HepG2 (cell line): ENCODE measurements around the gene APCDD1L. TPM values are rescaled to one million over a fixed set of nuclear protein-coding genes. Genes with fewer than 3 reads are reported as not detected.

Experiments
- ATAC-seq: fragments of 200-7000 bp; cut with Tn5 transposase; 3 replicates; pipeline ENCODE4 v1.9.1; 2020; ENCODE audit warnings: mild to moderate bottlenecking, moderate library complexity
- BruUV-seq: library from RNA; stranded (reverse); fragments of 400-500 nt; replicated peaks from 2 replicates; lab custom pipeline; 2021; lab: Mats Ljungman, UMichigan
- CTCF ChIA-PET: fragments of 300-600 bp; formaldehyde crosslinking; extraction: SDS; loops from one replicate; lab custom pipeline; 2021; ENCODE audit warnings: low total read pairs, inconsistent platforms, low intra/inter-chr PET ratio; lab: Yijun Ruan, JAX
- POLR2A ChIA-PET: fragments of 350-600 bp; sonication (Branson Sonifier 250); formaldehyde crosslinking; loops from one replicate; lab custom pipeline; 2020; ENCODE audit warnings: antibody characterized with exemption, inconsistent platforms; lab: Yijun Ruan, JAX
- DNase-seq: peaks from one replicate; pipeline ENCODE4 v3.0.0-alpha.2; 2015; ENCODE audit warnings: low spot score
- FAIRE-seq: peaks from 3 replicates; lab custom pipeline; 2011; peaks lifted over from hg19 to GRCh38; lab: Jason Lieb, UNC
- H2AFZ ChIP-seq: one replicate; pipeline ENCODE4 v1.6.1; 2011; ENCODE audit warnings: low read length, inconsistent platforms
- H3K27ac ChIP-seq: fragments of 300-600 bp; 3 replicates; pipeline ENCODE4 v1.8.0; 2011; ENCODE audit warnings: mixed run types, mild to moderate bottlenecking, mixed read lengths, low read length, inconsistent platforms; ENCODE audit not compliant: insufficient read depth; ENCODE audit errors: extremely low read length
- H3K27me3 ChIP-seq, 2 experiments: fragments of 200-600 bp in 1 of 2; 2 replicates in 1 of 2; 3 replicates in 1 of 2; pipeline versions ENCODE4 v1.6.0 to v1.8.0; 2011; ENCODE audit warnings: low read length in 2 of 2, mild to moderate bottlenecking in 2 of 2, moderate library complexity in 2 of 2, inconsistent platforms in 1 of 2; ENCODE audit not compliant: insufficient read depth in 2 of 2, control insufficient read depth in 1 of 2
- H3K36me3 ChIP-seq, 2 experiments: fragments of 200-600 bp in 1 of 2; replicated peaks in 1 of 2; 2 replicates in 1 of 2; 3 replicates in 1 of 2; pipeline versions ENCODE4 v1.5.1 to v1.8.0; 2011; ENCODE audit warnings: low read length in 2 of 2, inconsistent platforms in 1 of 2; ENCODE audit not compliant: insufficient read depth in 2 of 2, control insufficient read depth in 1 of 2
- H3K4me1 ChIP-seq: 2 replicates; pipeline ENCODE4 v1.5.1; 2012; ENCODE audit warnings: low read length, inconsistent platforms; ENCODE audit not compliant: insufficient read depth
- H3K4me2 ChIP-seq: 2 replicates; pipeline ENCODE4 v1.6.0; 2011; ENCODE audit warnings: low read depth, low read length, inconsistent platforms
- H3K4me3 ChIP-seq, 3 experiments: fragments of 200-600 bp in 1 of 3; sonication (generic), shearing (Covaris generic) in 1 of 3; replicated peaks in 1 of 3; 2 replicates each; pipeline ENCODE4 v1.5.1; 2011 to 2016; ENCODE audit warnings: low read length in 3 of 3, inconsistent platforms in 2 of 3, low read depth in 2 of 3, mild to moderate bottlenecking in 2 of 3, control low read depth in 1 of 3, mixed read lengths in 1 of 3; ENCODE audit not compliant: insufficient read depth in 1 of 3
- H3K79me2 ChIP-seq: one replicate; pipeline ENCODE4 v1.6.1; 2011; ENCODE audit warnings: low read length, inconsistent platforms; ENCODE audit not compliant: insufficient read depth
- H3K9ac ChIP-seq: 2 replicates; pipeline ENCODE4 v1.6.0; 2011; ENCODE audit warnings: mild to moderate bottlenecking, low read depth, low read length, inconsistent platforms; ENCODE audit not compliant: insufficient read depth
- H3K9me3 ChIP-seq: 2 replicates; pipeline ENCODE4 v1.5.1; 2012; ENCODE audit warnings: mild to moderate bottlenecking, low read length
- H4K20me1 ChIP-seq: 2 replicates; pipeline ENCODE4 v1.6.0; 2011; ENCODE audit warnings: inconsistent platforms, mild to moderate bottlenecking, low read length, moderate library complexity; ENCODE audit not compliant: insufficient read depth
- CREB1 ChIP-seq, 2 experiments: fragments of 450-650 bp in 1 of 2; IDR thresholded peaks; 2 replicates each; pipeline ENCODE4 v1.6.1; 2016 to 2017; ENCODE audit warnings: control low read depth in 1 of 2, mild to moderate bottlenecking in 1 of 2, missing compliant biosample characterization in 1 of 2, missing genetic modification characterization in 1 of 2
- MYC ChIP-seq: sonication (generic); formaldehyde crosslinking; IDR thresholded peaks from 2 replicates; pipeline ENCODE4 v1.9.0; 2021; ENCODE audit warnings: missing genetic modification reagents, borderline replicate concordance
- POGZ ChIP-seq: sonication (generic); formaldehyde crosslinking; IDR thresholded peaks from 2 replicates; pipeline ENCODE4 v1.4.0; 2020; ENCODE audit warnings: mild to moderate bottlenecking, missing genetic modification reagents
- TEAD2 ChIP-seq: sonication (generic); formaldehyde crosslinking; IDR thresholded peaks from 2 replicates; pipeline ENCODE4 v1.9.0; 2021; ENCODE audit warnings: missing genetic modification reagents
- ZNF629 ChIP-seq: sonication (generic); formaldehyde crosslinking; conservative IDR thresholded peaks from 2 replicates; pipeline ENCODE4 v1.5.0; 2020; ENCODE audit warnings: missing genetic modification reagents
- WGBS: methylation state at CpG from one replicate; pipeline ENCODE4 v1.1.6; 2017; ENCODE audit warnings: low lambda C conversion rate; 5-methylcytosine and 5-hydroxymethylcytosine counted together
- in situ Hi-C: cut with HindIII; loops from 2 replicates; pipeline ENCODE4 v1.10.0; 2017; ENCODE audit warnings: low pct_unique_long_range_greater_than_20kb; ENCODE audit not compliant: extremely low pct_ligation_motif_present
- intact Hi-C: fragments of 100-400 bp; cut with micrococcal nuclease; formaldehyde crosslinking; loops from one replicate; pipeline ENCODE4 v1.10.0; 2022; ENCODE audit not compliant: unreplicated experiment
- polyA plus RNA-seq, 8 experiments: library from polyadenylated mRNA; depleted of rRNA in 3 of 8; stranded (reverse) in 7 of 8; unstranded in 1 of 8; fragments of >200 nt; fragmentation: Illumina TruSeq in 4 of 8; extraction: Trizol in 4 of 8; gene quantifications; 2 replicates each; pipeline versions ENCODE4 v1.2.1 to v1.2.3, GENCODE V29; 2011 to 2016; ENCODE audit warnings: low read depth in 4 of 8, missing spikeins in 1 of 8, mixed read lengths in 1 of 8; ENCODE audit not compliant: insufficient read depth in 1 of 8
- total RNA-seq, 5 experiments: library from RNA; depleted of rRNA; stranded (reverse); fragments of >200 nt; fragmentation: Illumina TruSeq; extraction: Trizol; gene quantifications; 2 replicates each; pipeline ENCODE4 v1.2.3, GENCODE V29; 2016; ENCODE audit warnings: low read depth in 1 of 5
- TF ChIP-seq, protein P1 (sequence below): sonication (generic); formaldehyde crosslinking; IDR thresholded peaks from 2 replicates; pipeline ENCODE4 v1.4.0; 2020; ENCODE audit warnings: mild to moderate bottlenecking, missing genetic modification reagents, borderline replicate concordance
- TF ChIP-seq, protein P2 (sequence below): fragments of 450-650 bp; IDR thresholded peaks from 2 replicates; pipeline ENCODE4 v1.6.1; 2016
- TF ChIP-seq, protein P3 (sequence below): sonication (generic); formaldehyde crosslinking; IDR thresholded peaks from 2 replicates; pipeline ENCODE4 v1.9.0; 2022; ENCODE audit warnings: missing genetic modification reagents, mild to moderate bottlenecking, borderline replicate concordance

Gene APCDD1L
- total and polyA plus RNA-seq, 2 of the 13 experiments (the other 11 are each of a cell fraction or from before 2014, with no cell fraction given) = not detected

DNA sequence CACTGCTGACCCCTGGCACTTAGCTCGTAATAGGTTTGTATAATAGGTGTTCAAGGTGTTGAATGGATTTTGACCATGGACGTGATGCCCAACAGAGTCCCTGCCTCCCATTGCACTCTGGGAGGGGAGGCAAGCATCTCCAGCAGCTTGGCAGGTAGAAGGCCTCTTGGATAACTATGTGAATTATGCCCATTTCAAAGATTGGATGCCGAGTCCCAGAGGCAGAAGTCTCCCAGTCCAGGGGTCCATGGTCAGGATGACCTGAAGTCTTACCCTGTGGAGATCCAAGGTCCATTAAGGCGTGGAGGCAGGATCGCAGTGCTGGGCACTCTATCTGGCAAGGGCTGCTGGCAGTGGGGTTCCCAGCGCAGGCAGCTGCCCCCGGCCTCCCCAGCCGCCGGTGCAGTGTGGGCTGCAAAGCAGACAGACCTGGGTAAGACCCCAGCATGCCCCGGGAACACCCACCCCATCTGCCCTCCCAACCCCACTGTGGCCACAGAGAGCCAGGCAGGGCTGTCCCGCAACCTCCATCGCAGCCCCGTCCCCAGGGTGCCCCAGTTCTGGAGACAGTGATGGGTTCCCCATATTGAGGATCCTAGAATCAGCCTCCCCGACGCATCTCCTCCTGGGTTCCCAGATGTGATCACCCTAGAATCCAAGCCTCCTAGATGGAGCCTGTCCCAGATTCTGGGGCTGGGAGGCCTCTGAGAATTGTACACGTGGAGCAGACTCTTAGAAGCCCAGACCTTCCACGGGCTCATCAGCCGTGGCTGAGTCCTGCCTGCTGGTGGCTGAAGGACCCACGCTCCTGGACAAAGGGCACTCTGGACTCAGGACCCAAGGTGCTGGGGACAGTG is 44.6 kb downstream of the APCDD1L start:
- Histone ChIP-seq H3K4me3 (no peak overlapping the region), H3K36me3 (no peaks in the 10 kb centered on the region), H3K9ac (no peak overlapping the region), H4K20me1 (no peaks in the 10 kb centered on the region; the same call in 1 of the 2 replicates), H3K4me2 (no peak overlapping the region), H3K79me2 (no peaks in the 10 kb centered on the region), H3K9me3 (no peaks in the 10 kb centered on the region), H3K27me3 (peaks cover 0 to 29% of the 10 kb centered on the region in 2 experiments; a peak in 4 of 5 replicates), H3K4me1 (no peaks in the 10 kb centered on the region), H3K27ac (no peak overlapping the region), H2AFZ (no peak overlapping the region)
- ChIA-PET CTCF (no interaction called here), POLR2A (no interaction called here)
- in situ Hi-C loops = no loop called here
- 49% methylated on average over 18 of the region's 19 CpGs for WGBS
- BruUV-seq = no TSS peak
- FAIRE-seq = no peak
- no peak for DNase-seq
- intact Hi-C loops = no loop called here
- peak; percentile 53 for TF ChIP-seq ZNF629
- 0 out of 2 replicates have a peak, but pooled peaks have one; percentile 32 for TF ChIP-seq MYC
- no peak for TF ChIP-seq CREB1 (IDR thresholded peaks at IDR 0.05)
- TF ChIP-seq CREB1 (CRISPR knock-in tag; IDR thresholded peaks at IDR 0.05) = no peak
- TF ChIP-seq, protein P1, sequence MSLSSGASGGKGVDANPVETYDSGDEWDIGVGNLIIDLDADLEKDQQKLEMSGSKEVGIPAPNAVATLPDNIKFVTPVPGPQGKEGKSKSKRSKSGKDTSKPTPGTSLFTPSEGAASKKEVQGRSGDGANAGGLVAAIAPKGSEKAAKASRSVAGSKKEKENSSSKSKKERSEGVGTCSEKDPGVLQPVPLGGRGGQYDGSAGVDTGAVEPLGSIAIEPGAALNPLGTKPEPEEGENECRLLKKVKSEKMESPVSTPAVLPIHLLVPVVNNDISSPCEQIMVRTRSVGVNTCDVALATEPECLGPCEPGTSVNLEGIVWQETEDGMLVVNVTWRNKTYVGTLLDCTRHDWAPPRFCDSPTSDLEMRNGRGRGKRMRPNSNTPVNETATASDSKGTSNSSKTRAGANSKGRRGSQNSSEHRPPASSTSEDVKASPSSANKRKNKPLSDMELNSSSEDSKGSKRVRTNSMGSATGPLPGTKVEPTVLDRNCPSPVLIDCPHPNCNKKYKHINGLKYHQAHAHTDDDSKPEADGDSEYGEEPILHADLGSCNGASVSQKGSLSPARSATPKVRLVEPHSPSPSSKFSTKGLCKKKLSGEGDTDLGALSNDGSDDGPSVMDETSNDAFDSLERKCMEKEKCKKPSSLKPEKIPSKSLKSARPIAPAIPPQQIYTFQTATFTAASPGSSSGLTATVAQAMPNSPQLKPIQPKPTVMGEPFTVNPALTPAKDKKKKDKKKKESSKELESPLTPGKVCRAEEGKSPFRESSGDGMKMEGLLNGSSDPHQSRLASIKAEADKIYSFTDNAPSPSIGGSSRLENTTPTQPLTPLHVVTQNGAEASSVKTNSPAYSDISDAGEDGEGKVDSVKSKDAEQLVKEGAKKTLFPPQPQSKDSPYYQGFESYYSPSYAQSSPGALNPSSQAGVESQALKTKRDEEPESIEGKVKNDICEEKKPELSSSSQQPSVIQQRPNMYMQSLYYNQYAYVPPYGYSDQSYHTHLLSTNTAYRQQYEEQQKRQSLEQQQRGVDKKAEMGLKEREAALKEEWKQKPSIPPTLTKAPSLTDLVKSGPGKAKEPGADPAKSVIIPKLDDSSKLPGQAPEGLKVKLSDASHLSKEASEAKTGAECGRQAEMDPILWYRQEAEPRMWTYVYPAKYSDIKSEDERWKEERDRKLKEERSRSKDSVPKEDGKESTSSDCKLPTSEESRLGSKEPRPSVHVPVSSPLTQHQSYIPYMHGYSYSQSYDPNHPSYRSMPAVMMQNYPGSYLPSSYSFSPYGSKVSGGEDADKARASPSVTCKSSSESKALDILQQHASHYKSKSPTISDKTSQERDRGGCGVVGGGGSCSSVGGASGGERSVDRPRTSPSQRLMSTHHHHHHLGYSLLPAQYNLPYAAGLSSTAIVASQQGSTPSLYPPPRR (CRISPR knock-in tag) = no peak
- TF ChIP-seq, protein P2, sequence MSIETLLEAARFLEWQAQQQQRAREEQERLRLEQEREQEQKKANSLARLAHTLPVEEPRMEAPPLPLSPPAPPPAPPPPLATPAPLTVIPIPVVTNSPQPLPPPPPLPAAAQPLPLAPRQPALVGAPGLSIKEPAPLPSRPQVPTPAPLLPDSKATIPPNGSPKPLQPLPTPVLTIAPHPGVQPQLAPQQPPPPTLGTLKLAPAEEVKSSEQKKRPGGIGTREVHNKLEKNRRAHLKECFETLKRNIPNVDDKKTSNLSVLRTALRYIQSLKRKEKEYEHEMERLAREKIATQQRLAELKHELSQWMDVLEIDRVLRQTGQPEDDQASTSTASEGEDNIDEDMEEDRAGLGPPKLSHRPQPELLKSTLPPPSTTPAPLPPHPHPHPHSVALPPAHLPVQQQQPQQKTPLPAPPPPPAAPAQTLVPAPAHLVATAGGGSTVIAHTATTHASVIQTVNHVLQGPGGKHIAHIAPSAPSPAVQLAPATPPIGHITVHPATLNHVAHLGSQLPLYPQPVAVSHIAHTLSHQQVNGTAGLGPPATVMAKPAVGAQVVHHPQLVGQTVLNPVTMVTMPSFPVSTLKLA = no peak
- TF ChIP-seq POGZ (CRISPR knock-in tag) = no peak
- TF ChIP-seq, protein P3, sequence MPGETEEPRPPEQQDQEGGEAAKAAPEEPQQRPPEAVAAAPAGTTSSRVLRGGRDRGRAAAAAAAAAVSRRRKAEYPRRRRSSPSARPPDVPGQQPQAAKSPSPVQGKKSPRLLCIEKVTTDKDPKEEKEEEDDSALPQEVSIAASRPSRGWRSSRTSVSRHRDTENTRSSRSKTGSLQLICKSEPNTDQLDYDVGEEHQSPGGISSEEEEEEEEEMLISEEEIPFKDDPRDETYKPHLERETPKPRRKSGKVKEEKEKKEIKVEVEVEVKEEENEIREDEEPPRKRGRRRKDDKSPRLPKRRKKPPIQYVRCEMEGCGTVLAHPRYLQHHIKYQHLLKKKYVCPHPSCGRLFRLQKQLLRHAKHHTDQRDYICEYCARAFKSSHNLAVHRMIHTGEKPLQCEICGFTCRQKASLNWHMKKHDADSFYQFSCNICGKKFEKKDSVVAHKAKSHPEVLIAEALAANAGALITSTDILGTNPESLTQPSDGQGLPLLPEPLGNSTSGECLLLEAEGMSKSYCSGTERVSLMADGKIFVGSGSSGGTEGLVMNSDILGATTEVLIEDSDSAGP (CRISPR knock-in tag) = 0 out of 2 replicates have a peak, but pooled peaks have one; percentile 17
- TF ChIP-seq TEAD2 (CRISPR knock-in tag) = no peak
- ATAC-seq = peak; percentile 39
